ENCODE measurements around the gene GALNT11.

GRCh38 chr7:152052771-152053170 is 27.3 kb downstream of the GALNT11 start:
- TF ChIP-seq CTCF (IDR thresholded peaks at IDR 0.05; ENCODE audit: low read length) = no peak
- TF ChIP-seq EZH2 (IDR thresholded peaks at IDR 0.05; ENCODE audit: borderline replicate concordance, low read length) = no peak

All from OCI-LY1 (cell line).